ENCODE data around the gene C1QTNF12. TPM values are rescaled to one million over a fixed set of nuclear protein-coding genes. Genes with fewer than 3 reads are reported as not detected.
A peak's percentile ranks its signal among the peaks of the same experiment; 100 is the strongest.

C1QTNF12 gene
- total RNA-seq, 2 experiments from 2014 or later = 1.8 to 2.2 TPM

GRCh38 chr1:1278620-1279019 is 32.1 kb upstream of the C1QTNF12 start:
- ATAC-seq (no peak), DNase-seq (no peak)
- ChIA-PET POLR2A (interaction anchor here (0.6 kb wide), 1 partner anchor 47 kb away, joined by 3 read pairs; no protein-coding TSS in a partner anchor), CTCF (no interaction called here)
- H3K27me3 Mint-ChIP-seq (ENCODE audit: low read depth) = no peaks in the 10 kb centered on the region
- H3K36me3 Mint-ChIP-seq (ENCODE audit: low read depth) = no peaks in the 10 kb centered on the region
- H3K4me3 Mint-ChIP-seq = no peak overlapping the region
- no peaks in the 10 kb centered on the region for H3K9me3 Mint-ChIP-seq (ENCODE audit: insufficient read depth)
- H3K4me1 Mint-ChIP-seq (ENCODE audit: low read depth) = peaks cover 5% of the 10 kb centered on the region
- H3K27ac Mint-ChIP-seq = no peak overlapping the region

- ChIA-PET POLR2A (no interaction called here), CTCF (no interaction called here)
- Mint-ChIP-seq H3K9me3 (ENCODE audit: insufficient read depth) (no peaks in the 10 kb centered on the region), H3K27ac (no peak overlapping the region), H3K27me3 (ENCODE audit: low read depth) (no peaks in the 10 kb centered on the region), H3K36me3 (ENCODE audit: low read depth) (peaks cover 16% of the 10 kb centered on the region), H3K4me3 (peak overlapping the region; percentile 46), H3K4me1 (ENCODE audit: low read depth) (peaks cover 26% of the 10 kb centered on the region)
- ATAC-seq (no peak), DNase-seq (no peak)
Observed at GRCh38 chr1:1275836-1276235, 29.3 kb upstream of the C1QTNF12 start.

GRCh38 chr1:1274931-1275431 is 28.5 kb upstream of the C1QTNF12 start:
- H3K27me3 Mint-ChIP-seq (ENCODE audit: low read depth) = no peaks in the 10 kb centered on the region
- peaks cover 25% of the 10 kb centered on the region for H3K36me3 Mint-ChIP-seq (ENCODE audit: low read depth)
- H3K27ac Mint-ChIP-seq = peak overlapping the region; percentile 55
- DNase-seq (no peak), ATAC-seq (no peak)
- H3K9me3 Mint-ChIP-seq (ENCODE audit: insufficient read depth) = no peaks in the 10 kb centered on the region
- H3K4me3 Mint-ChIP-seq = peak overlapping the region; percentile 63
- peaks cover 35% of the 10 kb centered on the region for H3K4me1 Mint-ChIP-seq (ENCODE audit: low read depth)
- ChIA-PET POLR2A (no interaction called here), CTCF (no interaction called here)

- ChIA-PET POLR2A (no interaction called here), CTCF (interaction anchor here (0.7 to 1.8 kb wide), 3 partner anchors 16 to 31 kb away, joined by 3 to 4 read pairs (median 4); no protein-coding TSS in a partner anchor)
- H3K27me3 Mint-ChIP-seq (ENCODE audit: low read depth) = no peaks in the 10 kb centered on the region
- peaks cover 39% of the 10 kb centered on the region for H3K4me1 Mint-ChIP-seq (ENCODE audit: low read depth)
- peak overlapping the region; percentile 63 for H3K4me3 Mint-ChIP-seq
- peak overlapping the region; percentile 55 for H3K27ac Mint-ChIP-seq
- no peaks in the 10 kb centered on the region for H3K9me3 Mint-ChIP-seq (ENCODE audit: insufficient read depth)
- H3K36me3 Mint-ChIP-seq (ENCODE audit: low read depth) = peaks cover 29% of the 10 kb centered on the region
- ATAC-seq (no peak), DNase-seq (no peak)
Observed at GRCh38 chr1:1274299-1274930, 27.9 kb upstream of the C1QTNF12 start.

GRCh38 chr1:1273512-1274298 is 27.2 kb upstream of the C1QTNF12 start, which contains the start of gene UBE2J2:
Gene UBE2J2 (minus strand): TSS chr1:1273854. CDS start chr1:1267992, 5,862 bp downstream.
- DNase-seq (peak; percentile 96), ATAC-seq (peak; percentile 95)
- peak within 1 kb of the TSS; percentile 89 for H3K4me3 Mint-ChIP-seq
- CTCF ChIA-PET = interaction anchor here (0.7 to 1.8 kb wide), 4 partner anchors 17 to 156 kb away, joined by 3 to 5 read pairs (median 4); no protein-coding TSS in a partner anchor
- peak within 1 kb of the TSS; percentile 87 for H3K27ac Mint-ChIP-seq
- peaks cover 39% of the 10 kb centered on the region for H3K4me1 Mint-ChIP-seq (ENCODE audit: low read depth)
- no peaks in the 10 kb centered on the region for H3K9me3 Mint-ChIP-seq (ENCODE audit: insufficient read depth)
- H3K27me3 Mint-ChIP-seq (ENCODE audit: low read depth) = no peaks in the 10 kb centered on the region
- H3K36me3 Mint-ChIP-seq (ENCODE audit: low read depth) = peaks cover 29% of the 10 kb centered on the region
- POLR2A ChIA-PET = interaction anchor here (0.9 kb wide), 1 partner anchor 32 kb away, joined by 3 read pairs; no protein-coding TSS in a partner anchor

GRCh38 chr1:1273209-1273511 is 26.6 kb upstream of the C1QTNF12 start:
- no peaks in the 10 kb centered on the region for H3K27me3 Mint-ChIP-seq (ENCODE audit: low read depth)
- ChIA-PET CTCF (interaction anchor here (1.0 to 1.8 kb wide), 3 partner anchors 18 to 156 kb away, joined by 3 to 5 read pairs (median 4); no protein-coding TSS in a partner anchor), POLR2A (interaction anchor here (0.9 kb wide), 1 partner anchor 32 kb away, joined by 3 read pairs; no protein-coding TSS in a partner anchor)
- peak overlapping the region; percentile 87 for H3K27ac Mint-ChIP-seq
- DNase-seq = no peak
- peak overlapping the region; percentile 89 for H3K4me3 Mint-ChIP-seq
- H3K4me1 Mint-ChIP-seq (ENCODE audit: low read depth) = peaks cover 39% of the 10 kb centered on the region
- peak; percentile 7 for ATAC-seq
- peaks cover 29% of the 10 kb centered on the region for H3K36me3 Mint-ChIP-seq (ENCODE audit: low read depth)
- no peaks in the 10 kb centered on the region for H3K9me3 Mint-ChIP-seq (ENCODE audit: insufficient read depth)

GRCh38 chr1:1272341-1273208 is 26.1 kb upstream of the C1QTNF12 start:
- H3K9me3 Mint-ChIP-seq (ENCODE audit: insufficient read depth) = no peaks in the 10 kb centered on the region
- POLR2A ChIA-PET = interaction anchor here (0.7 to 0.9 kb wide), 2 partner anchors 33 to 314 kb away, joined by 3 read pairs; partner anchors contain the start of gene NOC2L

GRCh38 chr1:1270813-1271212 is 24.3 kb upstream of the C1QTNF12 start:
- H3K36me3 Mint-ChIP-seq (ENCODE audit: low read depth) = peaks cover 38% of the 10 kb centered on the region
- H3K27ac Mint-ChIP-seq = peak overlapping the region; percentile 70
- no peaks in the 10 kb centered on the region for H3K9me3 Mint-ChIP-seq (ENCODE audit: insufficient read depth)
- CTCF ChIA-PET = interaction anchor here (1.5 to 1.8 kb wide), 2 partner anchors 21 to 149 kb away, joined by 4 to 7 read pairs; no protein-coding TSS in a partner anchor
- no peaks in the 10 kb centered on the region for H3K27me3 Mint-ChIP-seq (ENCODE audit: low read depth)
- H3K4me3 Mint-ChIP-seq = peak overlapping the region; percentile 67
- peaks cover 42% of the 10 kb centered on the region for H3K4me1 Mint-ChIP-seq (ENCODE audit: low read depth)
- no peak for DNase-seq
- POLR2A ChIA-PET = no interaction called here
- ATAC-seq = no peak

More at GRCh38 chr1:1272341-1273208, 26.1 kb upstream of the C1QTNF12 start:
- Mint-ChIP-seq H3K4me3 (peak overlapping the region; percentile 89), H3K27me3 (ENCODE audit: low read depth) (no peaks in the 10 kb centered on the region), H3K4me1 (ENCODE audit: low read depth) (peaks cover 39% of the 10 kb centered on the region), H3K36me3 (ENCODE audit: low read depth) (peaks cover 29% of the 10 kb centered on the region), H3K27ac (peak overlapping the region; percentile 87)
- CTCF ChIA-PET = interaction anchor here (1.0 to 1.8 kb wide), 3 partner anchors 19 to 155 kb away, joined by 4 to 7 read pairs (median 5); no protein-coding TSS in a partner anchor
- peak; percentile 38 for DNase-seq
- peak; percentile 10 for ATAC-seq

- ChIA-PET CTCF (interaction anchor here (1.0 kb wide), 1 partner anchor 146 kb away, joined by 4 read pairs; no protein-coding TSS in a partner anchor), POLR2A (no interaction called here)
- no peaks in the 10 kb centered on the region for H3K9me3 Mint-ChIP-seq (ENCODE audit: insufficient read depth)
- H3K4me1 Mint-ChIP-seq (ENCODE audit: low read depth) = peaks cover 38% of the 10 kb centered on the region
- ATAC-seq (no peak), DNase-seq (no peak)
- no peak overlapping the region for H3K4me3 Mint-ChIP-seq
- H3K36me3 Mint-ChIP-seq (ENCODE audit: low read depth) = peaks cover 46% of the 10 kb centered on the region
- no peak overlapping the region for H3K27ac Mint-ChIP-seq
- H3K27me3 Mint-ChIP-seq (ENCODE audit: low read depth) = no peaks in the 10 kb centered on the region
Observed at GRCh38 chr1:1268284-1268682, 21.8 kb upstream of the C1QTNF12 start.

GRCh38 chr1:1267488-1268283 is 21.2 kb upstream of the C1QTNF12 start:
- Mint-ChIP-seq H3K9me3 (ENCODE audit: insufficient read depth) (no peaks in the 10 kb centered on the region), H3K27ac (no peak overlapping the region), H3K27me3 (ENCODE audit: low read depth) (no peaks in the 10 kb centered on the region), H3K4me1 (ENCODE audit: low read depth) (peaks cover 34% of the 10 kb centered on the region), H3K4me3 (no peak overlapping the region), H3K36me3 (ENCODE audit: low read depth) (peaks cover 48% of the 10 kb centered on the region)
- no peak for DNase-seq
- no peak for ATAC-seq
- POLR2A ChIA-PET = no interaction called here
- CTCF ChIA-PET = interaction anchor here (1.0 kb wide), 1 partner anchor 145 kb away, joined by 4 read pairs; no protein-coding TSS in a partner anchor

All from activated CD8-positive, alpha-beta T cell treated with anti-CD3 and anti-CD28 coated beads, Interleukin-2, amount 10 ng/mL, durations not matched to agents 7 days and 5 days (primary cell).